ENCODE results near the gene ZNF277.
"Not testable (repeated sequence)": the region's sequence is repeated elsewhere in the genome, so short reads cannot be mapped to it uniquely, and the experiment has no call there.

The ZNF277 gene

GRCh38 chr7:112297681-112298080 lies 91.2 kb downstream of the ZNF277 start:
- no peak for DNase-seq

GRCh38 chr7:112298543-112299100 lies 92.1 kb downstream of the ZNF277 start:
- DNase-seq = no peak

- no peak for DNase-seq
Observed at GRCh38 chr7:112300072-112300471, 93.6 kb downstream of the ZNF277 start.

- DNase-seq = no peak
Observed at GRCh38 chr7:112300831-112301407, 94.4 kb downstream of the ZNF277 start.

GRCh38 chr7:112302566-112302965 lies 96.1 kb downstream of the ZNF277 start:
- DNase-seq = no peak

- no peak for DNase-seq
Observed at GRCh38 chr7:112306903-112307302, 100.4 kb downstream of the ZNF277 start.

- DNase-seq = no peak
Observed at GRCh38 chr7:112307506-112307905, 101.0 kb downstream of the ZNF277 start.

GRCh38 chr7:112308974-112309373 lies 102.5 kb downstream of the ZNF277 start:
- DNase-seq = no peak

- not testable (repeated sequence) for DNase-seq
Observed at GRCh38 chr7:112316803-112317202, 110.3 kb downstream of the ZNF277 start.

- DNase-seq = no peak
Observed at GRCh38 chr7:112322070-112322469, 115.6 kb downstream of the ZNF277 start.

- DNase-seq = no peak
Observed at GRCh38 chr7:112327566-112327965, 121.1 kb downstream of the ZNF277 start.

GRCh38 chr7:112331492-112331891 lies 125.0 kb downstream of the ZNF277 start:
- DNase-seq = no peak

- DNase-seq = no peak
Observed at GRCh38 chr7:112334366-112334765, 127.9 kb downstream of the ZNF277 start.

GRCh38 chr7:112336261-112336660 lies 129.8 kb downstream of the ZNF277 start:
- DNase-seq = no peak

- DNase-seq = no peak
Observed at GRCh38 chr7:112336936-112337576, 130.6 kb downstream of the ZNF277 start.

- DNase-seq = no peak
Observed at GRCh38 chr7:112337892-112338291, 131.4 kb downstream of the ZNF277 start.

GRCh38 chr7:112338786-112339185 lies 132.3 kb downstream of the ZNF277 start:
- no peak for DNase-seq

GRCh38 chr7:112341464-112341863 lies 135.0 kb downstream of the ZNF277 start:
- no peak for DNase-seq

- DNase-seq = no peak
Observed at GRCh38 chr7:112346381-112347060, 140.0 kb downstream of the ZNF277 start.

- no peak for DNase-seq
Observed at GRCh38 chr7:112347088-112347487, 140.6 kb downstream of the ZNF277 start.

GRCh38 chr7:112350585-112350984 lies 144.1 kb downstream of the ZNF277 start:
- no peak for DNase-seq

GRCh38 chr7:112356596-112356995 lies 150.1 kb downstream of the ZNF277 start:
- DNase-seq = no peak

GRCh38 chr7:112357136-112357535 lies 150.6 kb downstream of the ZNF277 start:
- DNase-seq = no peak

- no peak for DNase-seq
Observed at GRCh38 chr7:112358513-112358912, 152.0 kb downstream of the ZNF277 start.
